ENCODE data around the gene MTNR1A. TPM values are rescaled to one million over a fixed set of nuclear protein-coding genes. Genes with fewer than 3 reads are reported as not detected.

The MTNR1A gene
- total and polyA plus RNA-seq, 2 donors (not counting 3 experiments of a cell fraction or from before 2014, with no cell fraction given) = not detected

DNA sequence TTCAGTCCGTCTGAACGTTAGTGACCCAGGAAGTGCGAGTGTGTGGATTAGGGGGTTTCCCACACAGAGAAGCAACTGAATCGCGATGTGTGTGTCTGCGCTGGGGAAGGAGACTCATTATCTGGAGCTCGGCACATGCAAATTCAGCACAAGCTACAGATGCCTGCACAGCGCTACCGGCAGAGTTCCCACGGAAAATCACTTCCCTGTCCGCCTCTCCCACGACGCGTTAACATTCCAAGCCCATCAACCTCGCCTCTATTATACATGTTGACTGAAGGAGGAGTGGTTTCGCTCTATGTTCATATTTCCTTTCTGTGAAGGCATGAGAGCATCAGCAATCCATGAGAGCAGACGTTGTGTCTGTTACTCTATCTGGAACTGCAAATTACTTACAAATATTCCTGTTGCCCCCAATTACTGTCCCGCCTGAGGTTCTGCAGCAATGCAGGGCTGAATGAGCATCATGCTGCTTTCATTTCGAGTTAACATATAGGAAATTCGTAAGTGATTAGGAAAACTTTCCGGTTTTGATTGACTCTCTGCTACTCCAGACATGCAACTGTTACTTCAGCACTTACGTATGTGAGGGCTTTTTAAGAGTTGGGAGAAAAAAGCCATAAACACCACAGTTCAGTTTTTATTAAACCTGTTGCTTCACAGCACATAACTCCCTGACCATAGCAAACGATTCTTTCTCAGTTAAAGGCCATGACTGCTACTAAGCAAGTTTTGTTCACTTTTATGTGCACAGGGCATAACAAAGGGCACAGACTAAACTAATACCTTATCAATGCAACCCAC lies 15.0 kb upstream of the MTNR1A start:
- H3K9me3 ChIP-seq (replicated peaks; ENCODE audit: control insufficient read depth, insufficient read depth, low read length) = peaks cover 6% of the 10 kb centered on the region
- H3K4me2 ChIP-seq (ENCODE audit: insufficient read depth, low read length) = no peak overlapping the region
- no peaks in the 10 kb centered on the region for H3K9me1 ChIP-seq (replicated peaks; ENCODE audit: control insufficient read depth, extremely low read depth, insufficient read depth, low read length)
- no TSS peak for BruUV-seq (replicated peaks)
- H3K27ac ChIP-seq (ENCODE audit: insufficient read depth, low read depth, low read length) = no peak overlapping the region
- H3K79me2 ChIP-seq (ENCODE audit: control insufficient read depth, insufficient read depth, low read length) = no peaks in the 10 kb centered on the region
- no peak overlapping the region for H3K9ac ChIP-seq (replicated peaks; ENCODE audit: extremely low read depth, insufficient read depth, low read length)
- ChIA-PET POLR2A (no interaction called here), CTCF (no interaction called here)
- no peaks in the 10 kb centered on the region for H3K4me1 ChIP-seq (ENCODE audit: control insufficient read depth, extremely low read depth, insufficient read depth, low read length)
- DNase-seq (ENCODE audit: low read depth, low spot score) = no peak
- FAIRE-seq = no peak
- no peak overlapping the region for H3K4me3 ChIP-seq (replicated peaks in 1 of 3; ENCODE audit: insufficient read depth in 1 of 3, low read depth in 1 of 3, low read length in 3 of 3)
- intact Hi-C loops (cut with micrococcal nuclease) (no loop called here), dilution Hi-C loops (cut with MboI; ENCODE audit: extremely low pct_ligation_motif_present, low sequenced_read_pairs) (no loop called here)
- no peaks in the 10 kb centered on the region for H4K20me1 ChIP-seq (replicated peaks; ENCODE audit: control insufficient read depth, extremely low read depth, insufficient read depth, low read length)
- no peak overlapping the region for H2AFZ ChIP-seq (ENCODE audit: low read depth, low read length)
- TF ChIP-seq MYC (IDR thresholded peaks at IDR 0.05; ENCODE audit: low read depth, low read length) = no peak
- TF ChIP-seq POLR2A (IDR thresholded peaks at IDR 0.05; ENCODE audit: low read depth, low read length) = no peak
- TF ChIP-seq GATA2 (IDR thresholded peaks at IDR 0.05; ENCODE audit: insufficient read depth, insufficient read length, low read depth, low read length) = no peak
- TF ChIP-seq JUN (IDR thresholded peaks at IDR 0.05; ENCODE audit: borderline replicate concordance, insufficient read depth, insufficient read length, low read depth) = no peak
- TF ChIP-seq, protein P1, sequence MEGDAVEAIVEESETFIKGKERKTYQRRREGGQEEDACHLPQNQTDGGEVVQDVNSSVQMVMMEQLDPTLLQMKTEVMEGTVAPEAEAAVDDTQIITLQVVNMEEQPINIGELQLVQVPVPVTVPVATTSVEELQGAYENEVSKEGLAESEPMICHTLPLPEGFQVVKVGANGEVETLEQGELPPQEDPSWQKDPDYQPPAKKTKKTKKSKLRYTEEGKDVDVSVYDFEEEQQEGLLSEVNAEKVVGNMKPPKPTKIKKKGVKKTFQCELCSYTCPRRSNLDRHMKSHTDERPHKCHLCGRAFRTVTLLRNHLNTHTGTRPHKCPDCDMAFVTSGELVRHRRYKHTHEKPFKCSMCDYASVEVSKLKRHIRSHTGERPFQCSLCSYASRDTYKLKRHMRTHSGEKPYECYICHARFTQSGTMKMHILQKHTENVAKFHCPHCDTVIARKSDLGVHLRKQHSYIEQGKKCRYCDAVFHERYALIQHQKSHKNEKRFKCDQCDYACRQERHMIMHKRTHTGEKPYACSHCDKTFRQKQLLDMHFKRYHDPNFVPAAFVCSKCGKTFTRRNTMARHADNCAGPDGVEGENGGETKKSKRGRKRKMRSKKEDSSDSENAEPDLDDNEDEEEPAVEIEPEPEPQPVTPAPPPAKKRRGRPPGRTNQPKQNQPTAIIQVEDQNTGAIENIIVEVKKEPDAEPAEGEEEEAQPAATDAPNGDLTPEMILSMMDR (IDR thresholded peaks at IDR 0.05; ENCODE audit: extremely low read depth in 1 of 2, insufficient read depth in 1 of 2, low read depth in 1 of 2, low read length in 2 of 2) = no peak
- no peak for TF ChIP-seq FOS (IDR thresholded peaks at IDR 0.05; ENCODE audit: borderline replicate concordance, insufficient read depth, low read length)
- TF ChIP-seq POLR2AphosphoS5 (IDR thresholded peaks at IDR 0.05; ENCODE audit: insufficient read depth, low read depth, low read length) = no peak
- TF ChIP-seq, protein P2, sequence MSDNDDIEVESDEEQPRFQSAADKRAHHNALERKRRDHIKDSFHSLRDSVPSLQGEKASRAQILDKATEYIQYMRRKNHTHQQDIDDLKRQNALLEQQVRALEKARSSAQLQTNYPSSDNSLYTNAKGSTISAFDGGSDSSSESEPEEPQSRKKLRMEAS (IDR thresholded peaks at IDR 0.05; ENCODE audit: insufficient read depth, insufficient read length) = no peak
- TF ChIP-seq EZH2 (IDR thresholded peaks at IDR 0.05; ENCODE audit: borderline replicate concordance, low read depth, low read length, severe bottlenecking) = no peak
- no peaks in the 10 kb centered on the region for H3K36me3 ChIP-seq (ENCODE audit: control insufficient read depth in 2 of 2, extremely low read depth in 1 of 2, insufficient read depth in 2 of 2, low read length in 2 of 2)
- no peaks in the 10 kb centered on the region for H3K27me3 ChIP-seq (ENCODE audit: control insufficient read depth in 2 of 2, insufficient read depth in 2 of 2, low read length in 2 of 2)

All from endothelial cell of umbilical vein (primary cell).